ENCODE measurements around the gene DUSP12.
"Not testable (repeated sequence)": the region's sequence is repeated elsewhere in the genome, so short reads cannot be mapped to it uniquely, and the experiment has no call there.

The DUSP12 gene

GRCh38 chr1:161749509-161750407 lies at the start of gene DUSP12:
TSS of gene DUSP12 (plus strand) at chr1:161749786. CDS start at chr1:161749802, 16 bp downstream.
- DNase-seq, result peak; percentile 89

- DNase-seq, result no peak
Observed at GRCh38 chr1:161702250-161702649, 47.3 kb upstream of the DUSP12 start.

GRCh38 chr1:161705537-161705936 lies 44.0 kb upstream of the DUSP12 start:
- no peak for DNase-seq

GRCh38 chr1:161706113-161706481 lies 43.5 kb upstream of the DUSP12 start:
- no peak for DNase-seq

GRCh38 chr1:161706482-161707347 lies 42.9 kb upstream of the DUSP12 start, which contains the start of gene FCRLA:
TSS of gene FCRLA (plus strand) at chr1:161707229. CDS start at chr1:161707265, 36 bp downstream.
- DNase-seq, result no peak

- DNase-seq, result no peak
Observed at GRCh38 chr1:161707503-161707902, 42.1 kb upstream of the DUSP12 start.

- no peak for DNase-seq
Observed at GRCh38 chr1:161709373-161709772, 40.2 kb upstream of the DUSP12 start.

GRCh38 chr1:161710560-161710959 lies 39.0 kb upstream of the DUSP12 start:
- DNase-seq, result no peak

- DNase-seq, result no peak
Observed at GRCh38 chr1:161718559-161719324, 30.8 kb upstream of the DUSP12 start.

GRCh38 chr1:161719325-161719611 lies 30.3 kb upstream of the DUSP12 start:
- no peak for DNase-seq

- DNase-seq, result no peak
Observed at GRCh38 chr1:161720422-161720821, 29.2 kb upstream of the DUSP12 start.

GRCh38 chr1:161720956-161721737 lies 28.4 kb upstream of the DUSP12 start, which contains the start of gene FCRLB:
TSS of gene FCRLB (plus strand) at chr1:161721544. CDS start at chr1:161722673, 1,129 bp downstream.
- DNase-seq, result no peak

- no peak for DNase-seq
Observed at GRCh38 chr1:161721738-161722343, 27.7 kb upstream of the DUSP12 start.

- no peak for DNase-seq
Observed at GRCh38 chr1:161722406-161722805, 27.2 kb upstream of the DUSP12 start.

- no peak for DNase-seq
Observed at GRCh38 chr1:161723459-161724141, 26.0 kb upstream of the DUSP12 start.

- DNase-seq, result not testable (repeated sequence)
Observed at GRCh38 chr1:161725258-161725907, 24.2 kb upstream of the DUSP12 start.

GRCh38 chr1:161725908-161726472 lies 23.6 kb upstream of the DUSP12 start:
- no peak for DNase-seq

GRCh38 chr1:161726473-161727255 lies 22.9 kb upstream of the DUSP12 start:
- peak; percentile 64 for DNase-seq

GRCh38 chr1:161727256-161727924 lies 22.2 kb upstream of the DUSP12 start:
- no peak for DNase-seq
